ENCODE data around the gene ATP13A1.
"Not testable (repeated sequence)": the region's sequence is repeated elsewhere in the genome, so short reads cannot be mapped to it uniquely, and the experiment has no call there.

The ATP13A1 gene
- total RNA-seq, result 38.5 to 127 (median 83.7) reads per million in 17 experiments

DNA sequence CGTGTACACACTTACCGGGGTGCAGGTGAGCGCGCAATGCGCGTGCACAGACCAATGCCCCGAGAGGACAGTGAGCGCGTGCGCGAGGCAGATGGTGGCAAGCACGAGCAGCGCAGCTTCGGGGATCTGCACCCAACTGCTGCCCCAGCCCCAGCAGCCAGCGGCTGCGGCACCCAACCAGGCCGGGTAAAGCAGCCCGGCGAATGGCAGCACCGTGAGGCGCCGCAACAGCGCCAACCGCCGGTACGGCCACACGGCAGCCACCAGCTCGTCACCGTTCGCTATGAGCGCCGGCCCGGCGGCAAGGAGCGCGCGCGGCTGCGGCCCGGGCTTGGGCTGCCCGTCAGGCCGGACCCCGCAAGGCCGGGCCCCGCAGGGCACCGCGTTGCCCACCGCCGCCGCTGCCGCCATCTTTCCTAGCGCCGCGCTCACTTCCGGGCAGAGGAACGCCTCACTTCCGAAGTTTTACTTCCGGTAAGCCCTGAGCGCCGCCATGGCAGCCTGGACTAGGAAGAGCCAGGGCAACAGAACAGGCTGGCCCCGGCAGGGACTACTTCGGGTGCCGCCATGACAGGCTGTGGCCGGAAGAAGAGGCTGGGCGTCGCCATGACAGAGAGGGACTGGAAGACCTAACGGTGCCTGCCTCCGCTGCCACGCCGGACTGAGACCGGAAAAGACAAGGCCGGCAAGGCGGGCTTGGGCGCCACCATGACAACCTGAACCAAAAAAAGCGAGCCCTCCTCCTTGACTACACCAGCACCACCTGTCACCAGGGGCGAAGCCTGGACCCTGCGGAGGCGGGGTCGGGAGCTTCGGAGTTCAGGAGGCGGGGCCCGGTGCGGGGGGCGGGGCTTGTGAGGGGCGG lies at the start of gene ATP13A1:
Gene ATP13A1, minus strand, starts transcription at position 421 of the 865 bp plus-strand sequence. Its CDS starts 10 bp downstream, at position 411.
- DNase-seq, result peak; percentile 96 to 99 (median 98)

DNA sequence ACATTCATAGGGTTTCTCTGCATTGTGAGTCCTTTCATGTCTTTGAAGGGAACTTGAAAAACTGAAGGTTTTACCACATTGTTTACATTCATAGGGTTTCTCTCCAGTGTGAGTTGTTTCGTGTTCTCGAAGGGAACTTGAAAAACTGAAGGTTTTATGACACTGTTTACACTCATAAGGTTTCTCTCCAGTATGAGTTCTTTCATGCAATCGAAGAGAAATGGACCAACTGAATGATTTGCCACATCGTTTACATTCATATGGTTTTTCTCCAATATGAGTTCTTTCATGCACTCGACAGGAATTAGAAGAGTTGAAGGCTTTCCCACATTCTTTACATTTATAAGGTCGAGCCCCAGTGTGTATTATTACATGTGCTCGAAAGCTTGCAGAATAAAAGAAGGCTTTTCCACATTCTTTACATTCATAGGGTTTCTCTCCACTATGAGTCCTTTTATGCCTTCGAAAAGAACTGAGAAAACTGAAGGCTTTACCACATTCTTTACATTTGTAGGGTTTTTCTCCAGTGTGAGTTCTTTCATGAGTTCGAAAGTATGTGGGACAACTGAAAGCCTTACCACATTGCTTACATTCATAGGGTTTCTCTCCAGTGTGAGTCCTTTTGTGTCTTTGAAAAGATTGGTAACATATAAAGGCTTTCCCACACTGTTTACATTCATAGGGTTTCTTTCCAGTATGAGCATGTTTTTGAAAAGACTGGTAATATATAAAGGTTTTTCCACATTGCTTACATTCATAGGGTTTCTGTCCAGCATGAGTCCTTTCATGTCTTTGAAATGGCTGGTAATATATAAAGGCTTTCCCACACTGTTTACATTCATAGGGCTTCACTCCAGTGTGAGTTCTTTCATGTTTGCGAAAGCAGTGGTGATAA lies 48.7 kb upstream of the ATP13A1 start:
- no peak for DNase-seq

GRCh38 chr19:19711306-19711933 lies 47.9 kb upstream of the ATP13A1 start:
- DNase-seq, result no peak

- no peak for DNase-seq
These were observed 47.0 kb upstream of the ATP13A1 start for GRCh38 chr19:19710506-19710905.

- no peak for DNase-seq
These were observed 41.4 kb upstream of the ATP13A1 start for GRCh38 chr19:19704836-19705235.

GRCh38 chr19:19700493-19700892 lies 37.0 kb upstream of the ATP13A1 start:
- not testable (repeated sequence) for DNase-seq

- DNase-seq, result no peak
These were observed 34.1 kb upstream of the ATP13A1 start for GRCh38 chr19:19697589-19697988.

DNA sequence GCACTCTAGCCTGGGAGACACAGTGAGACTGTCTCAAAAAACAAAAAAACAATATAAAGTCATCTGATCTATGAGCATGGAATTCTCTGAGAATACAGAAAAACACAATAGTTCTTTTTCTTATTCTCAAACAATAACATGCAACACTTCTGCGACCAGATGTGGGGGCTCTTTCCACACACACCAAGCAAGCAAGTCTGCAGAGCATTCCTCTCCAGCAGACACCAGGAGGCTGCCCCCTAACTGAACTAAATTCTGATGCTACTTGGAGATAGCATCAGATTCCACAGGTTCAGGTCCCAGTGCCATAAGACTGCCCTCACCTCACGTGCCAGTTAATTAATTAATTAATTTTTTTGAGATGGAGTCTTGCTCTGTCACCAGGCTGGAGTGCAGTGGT lies 32.9 kb upstream of the ATP13A1 start:
- no peak for DNase-seq

DNA sequence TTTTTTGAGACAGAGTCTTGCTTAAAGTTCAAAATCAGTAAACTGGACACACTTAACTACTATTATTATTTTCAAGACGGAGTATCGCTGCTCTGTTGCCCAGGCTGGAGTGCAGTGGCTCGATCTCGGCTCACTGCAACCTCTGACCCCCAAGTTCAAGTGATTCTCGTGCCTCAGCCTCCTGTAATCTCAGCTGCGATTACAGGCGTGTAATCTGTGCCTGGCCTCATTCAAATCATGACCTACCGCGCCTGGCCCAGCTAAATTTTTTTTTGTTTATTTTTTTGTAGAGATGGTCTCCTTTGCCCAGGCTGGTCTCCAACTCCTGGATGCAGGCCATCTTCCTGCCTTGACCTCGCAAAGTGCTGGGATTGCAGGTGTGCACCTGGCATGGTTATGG lies 28.2 kb upstream of the ATP13A1 start:
- no peak for DNase-seq

GRCh38 chr19:19689023-19689422 lies 25.5 kb upstream of the ATP13A1 start:
- DNase-seq, result not testable (repeated sequence)

DNA sequence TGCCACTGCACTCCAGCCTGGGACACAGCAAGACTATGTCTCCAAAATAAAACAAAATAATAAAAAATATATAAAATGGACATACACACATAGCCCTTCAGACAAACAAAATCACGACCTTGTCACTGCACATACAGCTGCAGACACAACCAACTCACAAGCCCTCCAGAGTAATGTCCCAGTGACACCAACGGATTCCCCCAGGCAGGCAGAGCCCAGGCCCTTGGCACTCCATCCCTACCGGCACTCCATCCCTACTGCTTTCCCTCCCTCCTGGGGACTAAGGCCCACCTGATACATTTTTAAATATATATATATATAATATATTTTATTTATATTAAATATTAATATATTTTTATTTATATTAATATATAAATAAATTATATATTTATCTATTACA lies 23.6 kb upstream of the ATP13A1 start:
- no peak for DNase-seq

DNA sequence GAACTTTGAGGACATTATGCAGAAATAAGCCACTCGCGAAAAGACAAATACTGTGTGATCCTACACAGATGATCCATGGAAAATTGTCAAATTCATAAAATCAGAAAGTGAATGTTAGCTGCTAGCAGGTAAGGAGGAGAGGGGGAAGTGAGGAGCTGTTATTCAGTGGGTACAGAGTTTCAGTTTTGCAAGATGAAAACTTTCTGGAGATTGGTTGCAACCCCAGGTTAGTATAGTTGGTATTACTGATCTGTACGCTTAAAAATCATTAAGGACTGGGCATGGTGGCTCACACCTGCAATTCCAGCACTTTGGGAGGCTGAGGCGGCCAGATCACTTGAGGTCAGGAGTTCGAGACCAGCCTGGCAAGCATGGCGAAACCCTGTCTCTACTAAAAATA lies 23.1 kb upstream of the ATP13A1 start:
- DNase-seq, result no peak

DNA sequence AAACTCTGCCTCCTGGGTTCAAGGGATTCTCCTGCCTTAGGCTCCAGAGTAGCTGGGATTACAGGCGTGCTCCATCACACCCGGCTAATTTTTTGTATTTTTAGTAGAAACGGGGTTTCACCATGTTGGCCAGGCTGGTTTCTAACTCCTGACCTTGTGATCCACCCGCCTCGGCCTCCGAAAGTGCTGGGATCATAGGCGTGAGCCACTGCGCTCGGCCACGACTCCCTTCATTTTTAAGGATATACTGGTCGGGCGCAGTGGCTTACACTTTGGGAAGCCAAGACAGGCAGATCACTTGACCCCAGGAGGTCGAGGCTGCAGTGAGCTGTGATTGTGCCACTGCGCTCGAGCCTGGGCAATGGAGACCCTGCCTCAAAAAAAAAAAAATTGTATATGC lies 22.6 kb upstream of the ATP13A1 start:
- DNase-seq, result not testable (repeated sequence)

- no peak for DNase-seq
These were observed 15.9 kb upstream of the ATP13A1 start for GRCh38 chr19:19679176-19680073.

- no peak for DNase-seq
These were observed 14.1 kb upstream of the ATP13A1 start for GRCh38 chr19:19677579-19677978.

GRCh38 chr19:19674315-19674714 lies 10.8 kb upstream of the ATP13A1 start:
- no peak for DNase-seq

DNA sequence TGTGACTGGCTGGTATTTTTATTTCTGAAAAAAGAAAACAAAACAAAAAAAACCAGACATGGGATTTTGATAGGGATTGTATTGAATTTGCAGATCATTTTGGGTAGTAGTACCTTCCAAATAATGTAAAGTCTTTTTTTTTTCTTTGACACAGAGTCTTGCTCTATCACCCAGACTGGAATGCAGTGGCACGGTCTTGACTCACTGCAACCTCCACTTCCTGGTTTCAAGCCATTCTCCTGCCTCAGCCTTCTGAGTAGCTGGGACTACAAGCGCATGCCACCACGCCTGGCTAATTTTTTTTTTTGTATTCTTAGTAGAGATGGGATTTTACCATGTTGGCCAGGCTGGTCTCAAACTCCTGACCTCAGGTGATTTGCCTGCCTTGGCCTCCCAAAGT lies 9.3 kb upstream of the ATP13A1 start:
- DNase-seq, result no peak

DNA sequence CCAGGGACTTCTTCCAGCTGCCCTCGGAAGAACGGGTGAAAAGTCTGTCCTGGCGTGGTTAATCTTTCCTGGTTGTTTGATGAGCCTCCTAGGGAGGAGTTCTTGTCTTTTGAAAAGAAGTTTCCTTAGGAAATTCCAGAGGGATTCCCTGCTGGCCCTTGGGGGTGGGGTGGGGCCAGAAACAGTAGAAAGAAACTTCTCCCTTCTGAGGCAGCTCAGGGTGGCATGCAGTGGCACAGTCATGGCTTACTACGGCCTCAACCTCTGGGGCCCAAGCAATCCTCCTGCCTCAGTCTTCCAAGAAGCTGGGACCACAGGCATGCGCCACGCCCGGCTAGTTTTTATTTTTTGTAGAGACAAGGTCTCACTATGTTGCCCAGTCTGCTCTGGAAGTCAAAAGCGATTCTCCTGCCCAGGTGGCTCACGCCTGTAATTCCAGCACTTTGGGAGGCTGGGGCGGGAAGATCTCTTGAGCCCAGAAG lies 6.6 kb upstream of the ATP13A1 start:
- DNase-seq, result no peak

DNA sequence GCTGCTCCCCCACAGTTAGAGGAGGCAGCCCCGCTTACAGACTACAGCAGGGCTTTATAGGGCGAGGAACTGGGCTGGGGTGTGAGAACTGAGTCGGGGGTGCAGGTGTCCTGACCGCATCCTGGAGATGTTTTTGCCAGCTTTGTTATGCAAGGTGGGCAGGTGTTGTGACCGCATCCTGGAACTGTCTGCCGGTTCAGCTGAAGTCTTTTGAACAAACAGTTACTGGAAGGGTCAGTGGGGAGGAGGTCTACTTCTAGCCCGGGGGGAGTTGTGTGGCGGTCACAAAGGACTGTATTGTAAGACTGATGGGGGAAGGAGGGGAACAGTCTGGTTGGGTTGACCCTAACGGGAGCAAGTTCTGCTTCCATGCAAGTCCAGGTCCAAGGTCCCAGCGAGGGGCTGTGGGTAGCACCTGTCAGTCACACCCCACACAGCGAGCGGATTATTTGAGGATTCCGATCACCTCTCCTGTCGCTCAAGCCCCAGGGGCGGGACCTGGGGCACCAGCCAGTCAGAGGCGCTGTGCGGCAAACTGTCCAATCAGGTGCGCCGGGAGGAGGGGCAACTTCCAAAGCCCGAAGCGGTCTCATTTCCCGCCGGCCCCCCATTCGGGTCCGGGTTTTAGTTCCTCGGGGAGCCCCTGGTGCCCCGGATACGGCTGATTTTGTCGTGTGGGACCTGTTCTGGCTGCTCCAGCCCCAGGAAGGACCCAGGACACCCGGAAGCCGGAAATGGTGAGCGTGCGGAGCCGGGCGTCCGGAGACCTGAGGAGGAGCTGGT lies 4.9 kb upstream of the ATP13A1 start, which contains the start of gene ZNF101:
Gene ZNF101, plus strand, starts transcription at position 610 of the 783 bp plus-strand sequence. Its CDS starts 125 bp downstream, at position 735.
- DNase-seq, result peak; percentile 96 to 98 (median 97)

DNA sequence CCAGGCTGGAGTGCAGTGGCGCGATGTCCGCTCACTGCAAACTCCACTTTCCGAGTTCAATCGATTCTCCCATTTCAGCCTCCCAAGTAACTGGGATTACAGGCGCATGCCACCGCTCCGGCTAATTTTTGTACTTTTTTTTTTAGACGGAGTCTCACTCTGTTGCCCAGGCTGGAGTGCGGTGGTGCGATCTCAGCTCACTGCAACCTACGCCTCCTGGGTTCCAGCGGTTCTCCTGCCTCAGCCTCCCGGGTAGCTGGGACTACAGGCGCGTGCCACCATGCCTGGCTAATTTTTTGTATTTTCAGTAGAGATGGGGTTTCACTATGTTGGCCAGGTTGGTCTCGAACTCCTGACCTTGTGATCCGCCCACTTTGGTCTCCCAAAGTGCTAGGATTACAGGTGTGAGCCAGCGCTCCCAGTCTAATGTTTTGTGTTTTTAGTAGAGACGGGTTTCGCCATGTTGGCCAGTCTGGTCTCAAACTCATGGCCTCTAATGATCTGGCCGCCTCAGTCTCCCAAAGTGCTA lies 2.0 kb upstream of the ATP13A1 start:
- DNase-seq, result not testable (repeated sequence)
